Smooth muscle cell of the brain vasculature (primary cell): ENCODE data around the gene TARBP2.

Experiments
- DNase-seq: peaks from one replicate; pipeline ENCODE4 v3.0.0-alpha.2; 2012; ENCODE audit warnings: low read depth, low spot score

Gene TARBP2

GRCh38 chr12:53552361-53553327, 51.6 kb downstream of the TARBP2 start:
- DNase-seq, result no peak
